ENCODE measurements around the gene DGKG. TPM values are rescaled to one million over a fixed set of nuclear protein-coding genes. Genes with fewer than 3 reads are reported as not detected.
A peak's percentile ranks its signal among the peaks of the same experiment; 100 is the strongest.

Gene DGKG
- total RNA-seq, 1 experiment from 2014 or later, result 0.04 TPM

DNA sequence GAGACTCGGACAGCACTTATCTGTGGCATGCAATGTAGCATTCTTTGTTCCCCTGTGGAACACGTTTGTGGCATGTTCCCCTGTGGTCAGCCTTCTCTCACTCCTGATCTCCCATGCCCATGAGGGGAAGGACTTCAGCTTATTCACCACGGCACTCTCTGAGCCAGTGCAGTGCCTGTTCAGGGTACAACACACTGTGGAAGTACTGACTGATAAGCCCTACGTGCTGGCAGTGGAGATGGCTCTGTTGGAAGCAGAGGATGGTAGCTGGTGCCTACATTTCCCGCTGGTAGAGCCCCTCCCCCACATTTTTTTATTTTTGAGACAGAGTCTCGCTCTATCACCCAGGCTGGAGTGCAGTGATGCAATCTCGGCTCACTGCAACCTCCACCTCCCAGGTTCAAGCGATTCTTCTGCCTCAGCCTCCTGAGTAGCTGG lies 209.7 kb downstream of the DGKG start:
- H4K20me1 ChIP-seq (ENCODE audit: insufficient read depth, low read depth, low read length), result no peaks in the 10 kb centered on the region
- no peaks in the 10 kb centered on the region for H3K36me3 ChIP-seq (ENCODE audit: insufficient read depth, low read length)
- peaks cover 26% of the 10 kb centered on the region for H3K4me1 ChIP-seq (ENCODE audit: low read length)
- H3K9me2 ChIP-seq (replicated peaks; ENCODE audit: insufficient read depth, low read length), result no peaks in the 10 kb centered on the region
- H3K27ac ChIP-seq (ENCODE audit: low read length), result no peak overlapping the region
- H3K9me3 ChIP-seq (ENCODE audit: low read length), result no peaks in the 10 kb centered on the region
- H2AFZ ChIP-seq (ENCODE audit: low read length), result peak overlapping the region; percentile 49; the same call in 1 of the 2 replicates
- H3K27me3 ChIP-seq (ENCODE audit: low read length), result no peaks in the 10 kb centered on the region
- H3K4me2 ChIP-seq (ENCODE audit: low read depth, low read length, poor library complexity, severe bottlenecking), result peak overlapping the region; percentile 43
- H3K4me3 ChIP-seq (ENCODE audit: low read length), result peak overlapping the region; percentile 48; the same call in 1 of the 2 replicates
- DNase-seq, result no peak
- no peaks in the 10 kb centered on the region for H3K79me2 ChIP-seq (ENCODE audit: low read length)
- H3K9ac ChIP-seq (ENCODE audit: low read length), result peak overlapping the region; percentile 40; the same call in 1 of the 2 replicates

DNA sequence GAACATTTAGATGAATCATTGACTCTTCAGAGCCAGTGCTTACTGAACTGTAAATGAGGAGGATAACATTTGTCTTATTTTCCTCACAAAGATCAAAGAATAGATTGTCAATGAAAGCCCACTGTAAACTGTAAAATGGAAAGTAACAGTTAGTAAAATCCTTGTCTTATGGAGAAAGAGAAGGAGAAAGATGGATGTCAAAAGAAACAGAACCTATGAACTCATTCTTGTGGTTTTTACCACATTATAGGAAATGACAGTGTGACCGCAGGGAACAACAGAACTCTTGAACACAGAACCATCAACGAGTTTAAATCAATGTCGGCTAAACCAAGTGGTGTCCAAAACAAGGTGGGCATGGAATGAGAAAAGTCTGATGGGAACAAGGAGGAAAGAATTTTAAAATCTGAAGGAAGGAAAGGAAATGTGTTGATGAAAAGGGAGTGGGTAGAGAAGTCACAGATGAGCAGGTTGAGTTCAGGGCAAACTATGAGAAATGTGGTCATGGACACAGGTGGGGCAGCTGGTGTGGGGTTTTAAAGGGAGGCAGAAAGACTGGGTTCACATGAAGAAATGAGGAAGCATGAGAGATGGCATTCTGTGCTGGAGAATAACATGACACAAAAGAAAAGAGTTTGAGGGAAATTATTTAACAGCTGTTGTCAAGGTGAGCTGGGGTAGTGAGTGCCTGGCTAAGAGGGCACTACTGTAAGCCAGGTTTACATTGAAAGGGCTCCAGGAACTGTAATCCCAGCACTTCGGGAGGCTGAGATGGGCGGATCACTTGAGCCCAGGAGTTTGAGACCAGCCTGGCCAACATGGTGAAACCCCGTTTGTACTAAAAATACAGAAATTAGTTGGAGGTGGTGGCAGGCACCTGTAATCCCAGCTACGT lies 210.7 kb downstream of the DGKG start:
- H3K4me2 ChIP-seq (ENCODE audit: low read depth, low read length, poor library complexity, severe bottlenecking), result no peak overlapping the region
- H3K9ac ChIP-seq (ENCODE audit: low read length), result no peak overlapping the region
- H4K20me1 ChIP-seq (ENCODE audit: insufficient read depth, low read depth, low read length), result no peaks in the 10 kb centered on the region
- H3K27ac ChIP-seq (ENCODE audit: low read length), result no peak overlapping the region
- H3K9me2 ChIP-seq (replicated peaks; ENCODE audit: insufficient read depth, low read length), result no peaks in the 10 kb centered on the region
- H3K27me3 ChIP-seq (ENCODE audit: low read length), result no peaks in the 10 kb centered on the region
- no peak for DNase-seq
- H3K79me2 ChIP-seq (ENCODE audit: low read length), result no peaks in the 10 kb centered on the region
- H3K9me3 ChIP-seq (ENCODE audit: low read length), result no peaks in the 10 kb centered on the region
- peaks cover 26% of the 10 kb centered on the region for H3K4me1 ChIP-seq (ENCODE audit: low read length)
- H3K4me3 ChIP-seq (ENCODE audit: low read length), result no peak overlapping the region
- H3K36me3 ChIP-seq (ENCODE audit: insufficient read depth, low read length), result no peaks in the 10 kb centered on the region
- no peak overlapping the region for H2AFZ ChIP-seq (ENCODE audit: low read length)

DNA sequence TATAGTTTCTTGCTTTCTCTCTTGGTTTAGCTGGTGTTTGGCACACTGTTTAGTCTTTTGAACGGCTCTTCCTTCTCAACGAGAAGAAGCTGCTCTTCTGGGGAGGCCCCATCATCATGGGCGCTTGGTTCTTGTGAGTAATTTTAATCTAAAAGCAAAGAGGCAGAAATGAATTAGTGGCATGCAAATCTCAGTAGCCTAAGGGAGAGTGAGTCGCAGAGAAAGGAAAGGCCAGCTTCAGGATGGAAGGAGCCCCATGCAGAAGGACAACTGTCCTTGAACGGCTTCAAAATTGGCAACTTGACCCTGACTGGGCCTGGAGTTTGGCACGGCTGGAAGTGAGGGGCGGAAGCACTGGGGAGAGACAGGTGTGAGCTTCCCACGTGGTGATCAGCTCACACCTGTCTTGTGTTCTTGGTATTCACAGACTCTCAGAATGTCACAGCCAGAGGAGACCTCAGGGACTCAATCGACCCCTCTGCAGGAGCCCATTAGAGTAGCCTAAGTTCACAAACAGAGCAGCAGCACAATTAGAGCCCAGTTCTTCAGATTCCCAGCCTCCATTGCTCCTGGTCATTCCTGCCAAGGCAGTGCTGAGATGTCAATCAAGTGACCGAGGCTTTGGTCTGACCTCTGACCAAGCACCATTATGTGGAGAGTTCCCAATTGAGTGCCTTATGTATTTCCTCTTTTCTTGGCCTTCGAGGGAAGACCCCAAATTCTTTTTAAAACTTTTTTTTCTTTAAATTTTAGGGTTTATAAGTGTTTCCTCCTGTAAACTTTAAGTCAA lies 211.8 kb downstream of the DGKG start:
- Histone ChIP-seq H4K20me1 (ENCODE audit: insufficient read depth, low read depth, low read length) (no peaks in the 10 kb centered on the region), H3K9me3 (ENCODE audit: low read length) (no peaks in the 10 kb centered on the region), H3K79me2 (ENCODE audit: low read length) (no peaks in the 10 kb centered on the region), H3K9ac (ENCODE audit: low read length) (no peak overlapping the region), H3K4me2 (ENCODE audit: low read depth, low read length, poor library complexity, severe bottlenecking) (no peak overlapping the region), H3K27ac (ENCODE audit: low read length) (no peak overlapping the region), H3K27me3 (ENCODE audit: low read length) (no peaks in the 10 kb centered on the region), H2AFZ (ENCODE audit: low read length) (no peak overlapping the region), H3K4me1 (ENCODE audit: low read length) (peaks cover 26% of the 10 kb centered on the region), H3K36me3 (ENCODE audit: insufficient read depth, low read length) (no peaks in the 10 kb centered on the region), H3K9me2 (replicated peaks; ENCODE audit: insufficient read depth, low read length) (no peaks in the 10 kb centered on the region), H3K4me3 (ENCODE audit: low read length) (no peak overlapping the region)
- no peak for DNase-seq

DNA sequence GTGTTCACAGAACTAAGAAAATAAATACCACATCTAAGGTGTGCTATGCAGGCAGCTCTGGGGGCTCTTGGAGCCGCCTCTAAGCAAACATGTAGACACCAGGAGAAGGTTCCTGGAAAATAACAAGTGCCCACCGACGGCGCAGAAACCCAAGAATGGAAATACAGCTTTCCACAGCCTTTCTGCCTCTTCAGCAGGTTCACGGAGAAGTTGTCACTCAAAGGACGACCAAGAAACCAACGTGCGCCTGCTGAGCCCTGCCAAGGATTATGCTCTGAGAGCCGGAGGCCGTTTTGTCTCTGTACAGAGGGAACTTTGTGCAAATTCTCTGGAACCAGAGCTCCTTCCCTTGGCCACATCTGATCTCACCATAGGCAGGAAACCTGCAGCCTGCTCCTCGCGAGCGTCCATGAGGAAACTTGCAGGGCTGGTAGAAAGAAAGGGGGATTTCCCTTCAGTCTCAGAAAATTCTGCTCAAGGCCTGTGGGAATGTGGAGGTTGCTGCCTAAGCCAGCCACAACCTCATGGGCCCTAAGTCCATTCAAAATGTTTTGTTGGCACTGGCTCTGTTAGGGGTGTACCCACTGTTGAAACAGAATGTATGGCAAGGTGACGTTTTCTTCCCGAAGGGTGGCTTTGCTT lies 212.6 kb downstream of the DGKG start:
- Histone ChIP-seq H3K9me2 (replicated peaks; ENCODE audit: insufficient read depth, low read length) (no peaks in the 10 kb centered on the region), H3K4me3 (ENCODE audit: low read length) (no peak overlapping the region), H3K36me3 (ENCODE audit: insufficient read depth, low read length) (no peaks in the 10 kb centered on the region), H3K9me3 (ENCODE audit: low read length) (no peaks in the 10 kb centered on the region), H3K4me1 (ENCODE audit: low read length) (peaks cover 26% of the 10 kb centered on the region), H3K27ac (ENCODE audit: low read length) (no peak overlapping the region), H3K27me3 (ENCODE audit: low read length) (no peaks in the 10 kb centered on the region), H4K20me1 (ENCODE audit: insufficient read depth, low read depth, low read length) (no peaks in the 10 kb centered on the region), H3K79me2 (ENCODE audit: low read length) (no peaks in the 10 kb centered on the region), H3K9ac (ENCODE audit: low read length) (no peak overlapping the region), H3K4me2 (ENCODE audit: low read depth, low read length, poor library complexity, severe bottlenecking) (no peak overlapping the region), H2AFZ (ENCODE audit: low read length) (no peak overlapping the region)
- DNase-seq, result no peak

DNA sequence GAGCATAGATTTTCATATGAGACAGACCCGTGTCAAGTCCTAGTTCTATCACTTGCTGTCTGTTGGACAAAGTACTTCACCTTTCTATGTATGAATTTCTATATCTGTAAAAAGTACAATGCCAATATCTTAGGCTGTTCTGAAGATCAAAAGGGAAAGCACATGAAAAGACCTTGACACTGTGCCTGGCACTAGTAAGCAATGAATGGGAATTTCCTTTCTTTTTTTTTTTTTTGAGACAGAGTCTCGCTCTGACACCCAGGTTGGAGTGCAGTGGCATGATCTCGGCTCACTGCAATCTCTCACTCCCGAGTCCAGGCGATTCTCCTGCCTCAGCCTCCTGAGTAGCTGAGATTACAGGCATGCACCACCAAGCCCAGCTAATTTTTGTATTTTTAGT lies 217.8 kb downstream of the DGKG start:
- Histone ChIP-seq H3K36me3 (ENCODE audit: insufficient read depth, low read length) (no peaks in the 10 kb centered on the region), H3K4me1 (ENCODE audit: low read length) (no peaks in the 10 kb centered on the region), H3K9me3 (ENCODE audit: low read length) (no peaks in the 10 kb centered on the region), H3K9me2 (replicated peaks; ENCODE audit: insufficient read depth, low read length) (no peaks in the 10 kb centered on the region), H3K27ac (ENCODE audit: low read length) (no peak overlapping the region), H3K4me3 (ENCODE audit: low read length) (no peak overlapping the region), H3K27me3 (ENCODE audit: low read length) (0 out of 2 replicates have a peak, but pooled peaks cover 3% of the 10 kb centered on the region), H4K20me1 (ENCODE audit: insufficient read depth, low read depth, low read length) (no peaks in the 10 kb centered on the region), H3K4me2 (ENCODE audit: low read depth, low read length, poor library complexity, severe bottlenecking) (no peak overlapping the region), H3K79me2 (ENCODE audit: low read length) (no peaks in the 10 kb centered on the region), H3K9ac (ENCODE audit: low read length) (no peak overlapping the region), H2AFZ (ENCODE audit: low read length) (no peak overlapping the region)
- DNase-seq, result no peak

DNA sequence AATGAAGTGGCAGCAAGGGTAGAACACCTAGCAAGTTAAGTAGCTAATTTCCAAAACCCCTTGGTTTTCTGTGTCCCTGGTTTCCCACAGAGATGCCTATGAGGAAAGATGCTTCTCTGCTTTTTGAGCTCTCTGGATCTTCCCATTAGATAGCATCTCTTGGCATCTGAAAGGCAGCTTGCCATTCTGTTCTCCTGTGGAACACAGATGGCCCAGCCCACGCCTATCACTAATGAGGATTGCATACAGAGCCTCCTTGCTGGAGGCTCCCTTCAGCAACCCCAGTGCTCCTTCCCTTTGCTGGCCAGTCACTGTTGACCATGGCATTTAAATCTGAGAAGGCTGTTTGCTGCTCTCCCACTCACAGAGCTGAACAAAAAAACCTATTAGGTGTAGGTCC lies 218.8 kb downstream of the DGKG start:
- Histone ChIP-seq H3K9me2 (replicated peaks; ENCODE audit: insufficient read depth, low read length) (no peaks in the 10 kb centered on the region), H3K36me3 (ENCODE audit: insufficient read depth, low read length) (no peaks in the 10 kb centered on the region), H3K4me2 (ENCODE audit: low read depth, low read length, poor library complexity, severe bottlenecking) (no peak overlapping the region), H3K9ac (ENCODE audit: low read length) (no peak overlapping the region), H3K4me3 (ENCODE audit: low read length) (no peak overlapping the region), H2AFZ (ENCODE audit: low read length) (no peak overlapping the region), H3K79me2 (ENCODE audit: low read length) (no peaks in the 10 kb centered on the region), H3K27ac (ENCODE audit: low read length) (no peak overlapping the region), H3K27me3 (ENCODE audit: low read length) (0 out of 2 replicates have a peak, but pooled peaks cover 3% of the 10 kb centered on the region), H3K9me3 (ENCODE audit: low read length) (no peaks in the 10 kb centered on the region), H4K20me1 (ENCODE audit: insufficient read depth, low read depth, low read length) (no peaks in the 10 kb centered on the region), H3K4me1 (ENCODE audit: low read length) (no peaks in the 10 kb centered on the region)
- no peak for DNase-seq

DNA sequence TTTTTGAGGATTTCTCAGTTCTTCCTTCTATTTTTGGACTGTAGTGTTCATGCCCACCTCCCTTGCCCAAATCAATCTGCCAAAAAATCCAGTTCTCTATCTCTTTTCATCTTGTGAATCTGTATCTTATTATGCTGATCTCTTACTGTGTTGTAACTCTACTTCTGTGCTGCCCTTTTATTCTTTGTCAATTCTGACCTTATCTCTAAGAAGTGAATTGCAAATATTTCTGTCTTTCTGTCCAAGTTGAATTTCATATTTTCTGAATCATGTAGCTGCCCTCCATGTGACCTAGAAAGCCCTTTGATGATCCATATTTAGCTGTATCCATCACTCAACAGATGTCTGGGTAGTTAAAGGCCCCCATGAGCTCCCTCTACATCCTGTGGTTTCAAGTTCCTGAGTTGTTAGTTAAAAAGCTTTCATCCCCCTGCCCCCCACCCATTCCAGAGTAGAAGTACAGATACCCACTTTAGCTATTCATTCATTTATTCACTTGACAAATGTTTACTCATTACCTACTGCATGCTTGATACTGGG lies 219.6 kb downstream of the DGKG start:
- Histone ChIP-seq H4K20me1 (ENCODE audit: insufficient read depth, low read depth, low read length) (no peaks in the 10 kb centered on the region), H3K36me3 (ENCODE audit: insufficient read depth, low read length) (no peaks in the 10 kb centered on the region), H2AFZ (ENCODE audit: low read length) (no peak overlapping the region), H3K9ac (ENCODE audit: low read length) (no peak overlapping the region), H3K27me3 (ENCODE audit: low read length) (0 out of 2 replicates have a peak, but pooled peaks cover 3% of the 10 kb centered on the region), H3K27ac (ENCODE audit: low read length) (no peak overlapping the region), H3K9me3 (ENCODE audit: low read length) (no peaks in the 10 kb centered on the region), H3K4me2 (ENCODE audit: low read depth, low read length, poor library complexity, severe bottlenecking) (no peak overlapping the region), H3K9me2 (replicated peaks; ENCODE audit: insufficient read depth, low read length) (no peaks in the 10 kb centered on the region), H3K79me2 (ENCODE audit: low read length) (no peaks in the 10 kb centered on the region), H3K4me3 (ENCODE audit: low read length) (no peak overlapping the region), H3K4me1 (ENCODE audit: low read length) (no peaks in the 10 kb centered on the region)
- no peak for DNase-seq
